Right cardiac atrium (tissue), 5 donors: Measurements from ENCODE around the gene MMP26. TPM values are rescaled to one million over a fixed set of nuclear protein-coding genes. Genes with fewer than 3 reads are reported as not detected.

Source experiments
- ATAC-seq, 2 donors: fragments of 200-7000 bp; cut with Tn5 transposase; one replicate each; pipeline versions ENCODE4 v1.8.0 to v1.9.1; 2020; ENCODE audit warnings: moderate library complexity in 2 of 2, mild to moderate bottlenecking in 1 of 2
- DNase-seq, 3 donors: peaks; one replicate each; pipeline ENCODE4 v3.0.0-alpha.2; 2020
- H3K27ac ChIP-seq: one replicate; pipeline ENCODE4 v1.5.1; 2013; ENCODE audit warnings: mild to moderate bottlenecking, low read length, control low read depth, moderate library complexity
- H3K27me3 ChIP-seq: one replicate; pipeline ENCODE4 v1.6.1; 2013; ENCODE audit not compliant: control insufficient read depth, insufficient read depth
- H3K4me1 ChIP-seq: one replicate; pipeline ENCODE4 v1.6.1; 2013; ENCODE audit warnings: low read length; ENCODE audit not compliant: control insufficient read depth, insufficient read depth
- H3K4me3 ChIP-seq: one replicate; pipeline ENCODE4 v1.5.1; 2013; ENCODE audit warnings: low read length, control low read depth
- H3K9me3 ChIP-seq: one replicate; pipeline ENCODE4 v1.6.1; 2013; ENCODE audit warnings: low read length; ENCODE audit not compliant: control insufficient read depth
- WGBS: extraction: QIAGEN DNeasy Blood & Tissue Kit; methylation state at CpG from one replicate; pipeline ENCODE4 v1.1.7; 2013; 5-methylcytosine and 5-hydroxymethylcytosine counted together
- intact Hi-C, 4 donors: fragments of 100-400 bp; cut with DNase I; formaldehyde crosslinking; loops; one replicate each; pipeline versions ENCODE4 v1.11.0 to v1.14.0; 2022 to 2023
- long read RNA-seq, 4 donors: library from polyadenylated mRNA; unstranded; transcript quantifications; one replicate each; pipeline ENCODE4 v2.0.0, GENCODE V29; 2020 to 2021
- polyA plus RNA-seq: library from polyadenylated mRNA; stranded (reverse); fragments of 200-250 nt; gene quantifications from one replicate; pipeline ENCODE4 v1.2.3, GENCODE V29; 2013
- total RNA-seq, 4 donors: library from RNA; stranded (reverse); fragmentation: NEBNext Ultra II Directional; extraction: Animal tissue kit (Norgen Biotek cat#: 25700); gene quantifications; one replicate each; pipeline ENCODE4 v1.2.1, GENCODE V29; 2021
- donor health status: healthy with polysubstance abuse.
- donor health status: DM: no; HTN: yes; CAD: no.
- donor health status: DM: no; HTN: no; CAD: no.
- donor health status: DM: no; HTN: yes; CAD: no; lungs with severe emphysema.
- donor health status: DM: yes; HTN: yes; CAD: no.

The MMP26 gene
- not detected for total RNA-seq
- polyA plus RNA-seq = not detected
- long read RNA-seq, donor 1 = 0 reads
- long read RNA-seq, donor 2 = 0 reads
- long read RNA-seq, donor 3 = 0 reads
- long read RNA-seq, donor 4 = 0 reads

- no peak within 1 kb of the TSS for H3K27ac ChIP-seq
- H3K9me3 ChIP-seq = no peaks in the 10 kb centered on the region
- no peak within 1 kb of the TSS for H3K4me3 ChIP-seq
- no peak for ATAC-seq
- no peaks in the 10 kb centered on the region for H3K4me1 ChIP-seq
- intact Hi-C loops = no loop called here
- no peak for DNase-seq
- 34% methylated on average over 5 of the region's 5 CpGs for WGBS
- H3K27me3 ChIP-seq = no peaks in the 10 kb centered on the region
These were observed at the start of gene MMP26 for GRCh38 chr11:4704054-4704789. Gene MMP26 (plus strand): TSS chr11:4704784.

- Histone ChIP-seq H3K9me3 (no peaks in the 10 kb centered on the region), H3K27me3 (no peaks in the 10 kb centered on the region), H3K4me3 (no peak overlapping the region), H3K4me1 (no peaks in the 10 kb centered on the region), H3K27ac (no peak overlapping the region)
- DNase-seq (no peak), ATAC-seq (no peak)
- intact Hi-C loops = no loop called here
- 51% methylated on average over 5 of the region's 5 CpGs for WGBS
These were observed 45.7 kb upstream of the MMP26 start for GRCh38 chr11:4658629-4659445.

- DNase-seq (no peak), ATAC-seq (no peak)
- intact Hi-C loops = no loop called here
- H3K4me3 ChIP-seq = no peak overlapping the region
- 92% methylated on average over 6 of the region's 6 CpGs for WGBS
- no peak overlapping the region for H3K27ac ChIP-seq
- H3K4me1 ChIP-seq = no peaks in the 10 kb centered on the region
- H3K27me3 ChIP-seq = no peaks in the 10 kb centered on the region
- H3K9me3 ChIP-seq = no peaks in the 10 kb centered on the region
These were observed 41.7 kb upstream of the MMP26 start for GRCh38 chr11:4662876-4663275.

- no peak for ATAC-seq
- intact Hi-C loops = no loop called here
These were observed 40.4 kb upstream of the MMP26 start for GRCh38 chr11:4664183-4664582.

GRCh38 chr11:4664786-4665185 lies 39.8 kb upstream of the MMP26 start:
- Histone ChIP-seq H3K27me3 (no peaks in the 10 kb centered on the region), H3K9me3 (no peaks in the 10 kb centered on the region), H3K4me1 (no peaks in the 10 kb centered on the region), H3K4me3 (no peak overlapping the region), H3K27ac (no peak overlapping the region)
- DNase-seq (no peak), ATAC-seq (no peak)
- 81% methylated on average over 3 of the region's 3 CpGs for WGBS
- intact Hi-C loops = no loop called here

More at GRCh38 chr11:4664183-4664582, 40.4 kb upstream of the MMP26 start:
- H3K4me1 ChIP-seq = no peaks in the 10 kb centered on the region
- WGBS = 78% methylated on average over 3 of the region's 3 CpGs
- H3K4me3 ChIP-seq = no peak overlapping the region
- H3K27me3 ChIP-seq = no peaks in the 10 kb centered on the region
- no peak overlapping the region for H3K27ac ChIP-seq
- H3K9me3 ChIP-seq = no peaks in the 10 kb centered on the region
- DNase-seq = no peak

GRCh38 chr11:4665424-4665823 lies 39.2 kb upstream of the MMP26 start:
- no peak overlapping the region for H3K27ac ChIP-seq
- no peak for ATAC-seq
- intact Hi-C loops = no loop called here
- no peaks in the 10 kb centered on the region for H3K27me3 ChIP-seq
- no peak for DNase-seq
- no peak overlapping the region for H3K4me3 ChIP-seq
- H3K4me1 ChIP-seq = no peaks in the 10 kb centered on the region
- no peaks in the 10 kb centered on the region for H3K9me3 ChIP-seq
- WGBS = 73% methylated on average over 2 of the region's 2 CpGs

GRCh38 chr11:4671741-4672140 lies 32.8 kb upstream of the MMP26 start:
- ATAC-seq = no peak
- Histone ChIP-seq H3K27me3 (no peaks in the 10 kb centered on the region), H3K27ac (no peak overlapping the region), H3K4me3 (no peak overlapping the region), H3K9me3 (no peaks in the 10 kb centered on the region), H3K4me1 (no peaks in the 10 kb centered on the region)
- WGBS = 65% methylated on average over 2 of the region's 2 CpGs
- no peak for DNase-seq
- intact Hi-C loops = no loop called here

- Histone ChIP-seq H3K27me3 (no peaks in the 10 kb centered on the region), H3K9me3 (no peaks in the 10 kb centered on the region), H3K4me3 (no peak overlapping the region), H3K27ac (no peak overlapping the region), H3K4me1 (no peaks in the 10 kb centered on the region)
- intact Hi-C loops = no loop called here
- 37% methylated on average over 3 of the region's 3 CpGs for WGBS
- ATAC-seq (no peak), DNase-seq (no peak)
These were observed 32.1 kb upstream of the MMP26 start for GRCh38 chr11:4672470-4672869.

- Histone ChIP-seq H3K4me1 (no peaks in the 10 kb centered on the region), H3K9me3 (no peaks in the 10 kb centered on the region), H3K4me3 (no peak overlapping the region), H3K27ac (no peak overlapping the region), H3K27me3 (no peaks in the 10 kb centered on the region)
- no peak for DNase-seq
- intact Hi-C loops = no loop called here
- WGBS = 65% methylated on average over 2 of the region's 2 CpGs
- no peak for ATAC-seq
These were observed 30.8 kb upstream of the MMP26 start for GRCh38 chr11:4673781-4674180.

GRCh38 chr11:4677948-4678347 lies 26.6 kb upstream of the MMP26 start:
- Histone ChIP-seq H3K4me1 (no peaks in the 10 kb centered on the region), H3K27ac (no peak overlapping the region), H3K27me3 (no peaks in the 10 kb centered on the region), H3K4me3 (no peak overlapping the region), H3K9me3 (no peaks in the 10 kb centered on the region)
- WGBS = 87% methylated on average over 2 of the region's 2 CpGs
- no peak for DNase-seq
- no peak for ATAC-seq
- intact Hi-C loops = no loop called here

GRCh38 chr11:4680341-4680740 lies 24.2 kb upstream of the MMP26 start:
- ATAC-seq (no peak), DNase-seq (no peak)
- 45% methylated on average over 3 of the region's 3 CpGs for WGBS
- Histone ChIP-seq H3K27me3 (no peaks in the 10 kb centered on the region), H3K27ac (no peak overlapping the region), H3K4me3 (no peak overlapping the region), H3K4me1 (no peaks in the 10 kb centered on the region), H3K9me3 (no peaks in the 10 kb centered on the region)
- intact Hi-C loops = no loop called here
